Umbilical cord (tissue), 2 donors: ENCODE data around the gene SMAD2. TPM values are rescaled to one million over a fixed set of nuclear protein-coding genes. Genes with fewer than 3 reads are reported as not detected.
"Not testable (repeated sequence)": the region's sequence is repeated elsewhere in the genome, so short reads cannot be mapped to it uniquely, and the experiment has no call there.

ENCODE experiments used
- DNase-seq: peaks from one replicate; pipeline ENCODE4 v3.0.0-alpha.2; 2015; ENCODE audit warnings: low spot score
- total RNA-seq: library from RNA; depleted of rRNA; stranded (reverse); fragments of >200 nt; gene quantifications from one replicate; pipeline ENCODE4 v1.2.3, GENCODE V29; 2014; ENCODE audit warnings: low replicate concordance; ENCODE audit not compliant: insufficient read depth

SMAD2 gene
- total RNA-seq, 1 donor from 2014 or later, result 46.5 TPM

- no peak for DNase-seq
Measured at GRCh38 chr18:47844828-47845498, 85.5 kb downstream of the SMAD2 start.

- no peak for DNase-seq
Measured at GRCh38 chr18:47842836-47843235, 87.6 kb downstream of the SMAD2 start.

- no peak for DNase-seq
Measured at GRCh38 chr18:47838396-47838795, 92.1 kb downstream of the SMAD2 start.

- no peak for DNase-seq
Measured at GRCh38 chr18:47832348-47832747, 98.1 kb downstream of the SMAD2 start.

- no peak for DNase-seq
Measured at GRCh38 chr18:47831351-47831750, 99.1 kb downstream of the SMAD2 start.

GRCh38 chr18:47830772-47831171, 99.7 kb downstream of the SMAD2 start:
- no peak for DNase-seq

- DNase-seq, result no peak
Measured at GRCh38 chr18:47829831-47830230, 100.6 kb downstream of the SMAD2 start.

- DNase-seq, result not testable (repeated sequence)
Measured at GRCh38 chr18:47828031-47828430, 102.4 kb downstream of the SMAD2 start.

- DNase-seq, result no peak
Measured at GRCh38 chr18:47826157-47827074, 104.0 kb downstream of the SMAD2 start.

- DNase-seq, result peak; percentile 34
Measured at GRCh38 chr18:47821314-47821713, 109.1 kb downstream of the SMAD2 start.

- DNase-seq, result no peak
Measured at GRCh38 chr18:47817795-47818077, 112.7 kb downstream of the SMAD2 start.

GRCh38 chr18:47817017-47817794, 113.3 kb downstream of the SMAD2 start:
- no peak for DNase-seq

GRCh38 chr18:47815486-47816270, 114.8 kb downstream of the SMAD2 start:
- peak; percentile 5 for DNase-seq

GRCh38 chr18:47809420-47809819, 121.0 kb downstream of the SMAD2 start:
- no peak for DNase-seq

- no peak for DNase-seq
Measured at GRCh38 chr18:47802802-47803201, 127.7 kb downstream of the SMAD2 start.

- no peak for DNase-seq
Measured at GRCh38 chr18:47801817-47802216, 128.6 kb downstream of the SMAD2 start.

- DNase-seq, result no peak
Measured at GRCh38 chr18:47800756-47801155, 129.7 kb downstream of the SMAD2 start.

- DNase-seq, result no peak
Measured at GRCh38 chr18:47800248-47800647, 130.2 kb downstream of the SMAD2 start.

- no peak for DNase-seq
Measured at GRCh38 chr18:47799376-47799775, 131.1 kb downstream of the SMAD2 start.

- no peak for DNase-seq
Measured at GRCh38 chr18:47798366-47798765, 132.1 kb downstream of the SMAD2 start.

GRCh38 chr18:47797126-47797525, 133.3 kb downstream of the SMAD2 start:
- DNase-seq, result no peak

- DNase-seq, result no peak
Measured at GRCh38 chr18:47795434-47795814, 135.0 kb downstream of the SMAD2 start.
